HG03060 (cell line): ENCODE measurements around the gene CBS.
"Not testable (repeated sequence)": the region's sequence is repeated elsewhere in the genome, so short reads cannot be mapped to it uniquely, and the experiment has no call there.

Source experiments
- ATAC-seq: cut with Tn5 transposase; IDR thresholded peaks from one replicate; pipeline ENCODE4 v1.9.1; 2021; ENCODE audit warnings: low read depth, moderate number of reproducible peaks; ENCODE audit not compliant: unreplicated experiment

Gene CBS

GRCh38 chr21:43069682-43070081 lies 6.0 kb downstream of the CBS start:
- ATAC-seq, result not testable (repeated sequence)

GRCh38 chr21:43068065-43068464 lies 7.6 kb downstream of the CBS start:
- ATAC-seq, result not testable (repeated sequence)

- ATAC-seq, result not testable (repeated sequence)
Observed at GRCh38 chr21:43066690-43067089, 8.9 kb downstream of the CBS start.

GRCh38 chr21:43065991-43066390 lies 9.6 kb downstream of the CBS start:
- ATAC-seq, result not testable (repeated sequence)

- not testable (repeated sequence) for ATAC-seq
Observed at GRCh38 chr21:43064265-43064917, 11.2 kb downstream of the CBS start.

GRCh38 chr21:43062955-43063664 lies 12.5 kb downstream of the CBS start:
- ATAC-seq, result not testable (repeated sequence)

GRCh38 chr21:43053112-43053511 lies 22.5 kb downstream of the CBS start:
- ATAC-seq, result not testable (repeated sequence)

GRCh38 chr21:43045876-43046821 lies 29.5 kb downstream of the CBS start:
- ATAC-seq, result not testable (repeated sequence)

GRCh38 chr21:43045165-43045875 lies 30.3 kb downstream of the CBS start:
- not testable (repeated sequence) for ATAC-seq

GRCh38 chr21:43044547-43044946 lies 31.1 kb downstream of the CBS start:
- ATAC-seq, result not testable (repeated sequence)

GRCh38 chr21:43043291-43043690 lies 32.3 kb downstream of the CBS start:
- not testable (repeated sequence) for ATAC-seq

GRCh38 chr21:43042169-43042568 lies 33.5 kb downstream of the CBS start:
- ATAC-seq, result not testable (repeated sequence)

GRCh38 chr21:43038659-43039044 lies 37.0 kb downstream of the CBS start:
- ATAC-seq, result not testable (repeated sequence)

GRCh38 chr21:43037918-43038658 lies 37.5 kb downstream of the CBS start:
- not testable (repeated sequence) for ATAC-seq

- ATAC-seq, result not testable (repeated sequence)
Observed at GRCh38 chr21:43036889-43037288, 38.7 kb downstream of the CBS start.

- ATAC-seq, result no peak
Observed at GRCh38 chr21:43034826-43035225, 40.8 kb downstream of the CBS start.

GRCh38 chr21:43034101-43034500 lies 41.5 kb downstream of the CBS start:
- no peak for ATAC-seq

- no peak for ATAC-seq
Observed at GRCh38 chr21:43031121-43031619, 44.5 kb downstream of the CBS start.

GRCh38 chr21:43029785-43030184 lies 45.9 kb downstream of the CBS start:
- no peak for ATAC-seq
